Activated CD8-positive, alpha-beta T cell treated with anti-CD3 and anti-CD28 coated beads for 36 hours (primary cell): ENCODE data around the gene FBXO42. TPM values are rescaled to one million over a fixed set of nuclear protein-coding genes. Genes with fewer than 3 reads are reported as not detected.
"Not testable (repeated sequence)": the region's sequence is repeated elsewhere in the genome, so short reads cannot be mapped to it uniquely, and the experiment has no call there.

ENCODE experiments used
- ATAC-seq: fragments of 200-7000 bp; cut with Tn5 transposase; one replicate; pipeline ENCODE4 v1.10.0; 2021; ENCODE audit warnings: mild to moderate bottlenecking, moderate library complexity
- CTCF ChIA-PET: fragments of 350-600 bp; sonication (Branson Sonifier 250); formaldehyde crosslinking; loops from one replicate; lab custom pipeline; 2021; ENCODE audit warnings: antibody characterized with exemption; lab: Charles Lee
- POLR2A ChIA-PET: fragments of 350-600 bp; sonication (Branson Sonifier 250); formaldehyde crosslinking; loops from one replicate; lab custom pipeline; 2021; ENCODE audit warnings: antibody characterized with exemption; lab: Charles Lee
- DNase-seq: peaks from one replicate; pipeline ENCODE4 v3.0.0-alpha.2; 2020
- H3K27ac Mint-ChIP-seq: one replicate; pipeline ENCODE4 v1.8.0; 2021; ENCODE audit warnings: mild to moderate bottlenecking, mixed read lengths
- H3K27me3 Mint-ChIP-seq: one replicate; pipeline ENCODE4 v1.8.0; 2021; ENCODE audit warnings: mixed read lengths
- H3K36me3 Mint-ChIP-seq: one replicate; pipeline ENCODE4 v1.8.0; 2021; ENCODE audit warnings: low read depth, mixed read lengths
- H3K4me1 Mint-ChIP-seq: one replicate; pipeline ENCODE4 v1.8.0; 2021; ENCODE audit warnings: low read depth, mixed read lengths
- H3K4me3 Mint-ChIP-seq: one replicate; pipeline ENCODE4 v1.8.0; 2021; ENCODE audit warnings: mild to moderate bottlenecking, moderate library complexity, mixed read lengths
- H3K9me3 Mint-ChIP-seq: one replicate; pipeline ENCODE4 v1.8.0; 2021; ENCODE audit warnings: mixed read lengths
- CTCF ChIP-seq: fragments of 200-600 bp; IDR thresholded peaks from one replicate; pipeline ENCODE4 v1.8.0; 2022; ENCODE audit warnings: antibody characterized with exemption, mild to moderate bottlenecking
- intact Hi-C: fragments of 100-400 bp; cut with micrococcal nuclease; formaldehyde crosslinking; loops from one replicate; pipeline ENCODE4 v1.10.0; 2022
- total RNA-seq, 2 experiments: library from RNA; stranded (reverse); gene quantifications; one replicate each; pipeline ENCODE4 v1.2.3, GENCODE V29; 2021

Gene FBXO42
- total RNA-seq, 2 experiments from 2014 or later, result 19.8 to 21.3 TPM

DNA sequence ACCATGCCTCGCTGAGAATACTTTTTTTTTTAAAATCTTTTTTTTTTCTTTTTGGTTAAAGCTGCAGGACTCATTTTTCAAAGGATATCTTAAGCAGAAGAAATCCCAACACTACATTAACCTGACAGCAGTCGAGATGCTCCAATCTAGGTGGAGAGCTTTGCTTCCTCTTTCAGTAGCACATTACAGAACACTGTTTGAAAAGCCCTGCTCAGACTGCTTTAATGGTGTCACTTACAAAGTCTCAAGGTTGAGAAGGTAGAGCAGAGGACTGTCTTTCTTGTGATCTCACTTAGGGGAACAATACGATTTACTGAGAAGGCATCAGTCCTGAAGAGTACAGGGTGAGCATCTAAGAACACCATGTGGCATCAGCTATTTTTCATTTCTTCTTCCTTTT is 94.3 kb downstream of the FBXO42 start:
- ChIA-PET CTCF (interaction anchor here (0.8 to 1.4 kb wide), 4 partner anchors 9 to 15 kb away, joined by 3 to 5 read pairs (median 4); no protein-coding TSS in a partner anchor), POLR2A (interaction anchor here (0.7 kb wide), 1 partner anchor 128 kb away, joined by 3 read pairs; no protein-coding TSS in a partner anchor)
- DNase-seq, result no peak
- H3K4me3 Mint-ChIP-seq, result no peak overlapping the region
- no peak overlapping the region for H3K27ac Mint-ChIP-seq
- intact Hi-C loops, result no loop called here
- H3K27me3 Mint-ChIP-seq, result no peaks in the 10 kb centered on the region
- H3K36me3 Mint-ChIP-seq, result peaks cover 2% of the 10 kb centered on the region
- no peak for TF ChIP-seq CTCF
- ATAC-seq, result no peak
- peaks cover 8% of the 10 kb centered on the region for H3K4me1 Mint-ChIP-seq
- H3K9me3 Mint-ChIP-seq, result no peaks in the 10 kb centered on the region

GRCh38 chr1:16257556-16257955 is 94.7 kb downstream of the FBXO42 start:
- H3K4me3 Mint-ChIP-seq, H3K36me3 Mint-ChIP-seq, H3K4me1 Mint-ChIP-seq, H3K27me3 Mint-ChIP-seq, intact Hi-C loops, POLR2A ChIA-PET, DNase-seq, ATAC-seq, H3K9me3 Mint-ChIP-seq, H3K27ac Mint-ChIP-seq: not testable (repeated sequence)
- CTCF ChIA-PET, result interaction anchor here (1.1 to 1.4 kb wide), 3 partner anchors 8 to 14 kb away, joined by 4 to 5 read pairs (median 4); no protein-coding TSS in a partner anchor

- Mint-ChIP-seq H3K4me3 (no peak overlapping the region), H3K4me1 (peaks cover 8% of the 10 kb centered on the region), H3K27me3 (no peaks in the 10 kb centered on the region), H3K36me3 (peaks cover 9% of the 10 kb centered on the region), H3K27ac (no peak overlapping the region), H3K9me3 (no peaks in the 10 kb centered on the region)
- TF ChIP-seq CTCF, result no peak
- no peak for ATAC-seq
- CTCF ChIA-PET, result no interaction called here
- intact Hi-C loops, result no loop called here
- POLR2A ChIA-PET, result no interaction called here
- DNase-seq, result no peak
Measured at GRCh38 chr1:16256478-16256877, 95.8 kb downstream of the FBXO42 start.

DNA sequence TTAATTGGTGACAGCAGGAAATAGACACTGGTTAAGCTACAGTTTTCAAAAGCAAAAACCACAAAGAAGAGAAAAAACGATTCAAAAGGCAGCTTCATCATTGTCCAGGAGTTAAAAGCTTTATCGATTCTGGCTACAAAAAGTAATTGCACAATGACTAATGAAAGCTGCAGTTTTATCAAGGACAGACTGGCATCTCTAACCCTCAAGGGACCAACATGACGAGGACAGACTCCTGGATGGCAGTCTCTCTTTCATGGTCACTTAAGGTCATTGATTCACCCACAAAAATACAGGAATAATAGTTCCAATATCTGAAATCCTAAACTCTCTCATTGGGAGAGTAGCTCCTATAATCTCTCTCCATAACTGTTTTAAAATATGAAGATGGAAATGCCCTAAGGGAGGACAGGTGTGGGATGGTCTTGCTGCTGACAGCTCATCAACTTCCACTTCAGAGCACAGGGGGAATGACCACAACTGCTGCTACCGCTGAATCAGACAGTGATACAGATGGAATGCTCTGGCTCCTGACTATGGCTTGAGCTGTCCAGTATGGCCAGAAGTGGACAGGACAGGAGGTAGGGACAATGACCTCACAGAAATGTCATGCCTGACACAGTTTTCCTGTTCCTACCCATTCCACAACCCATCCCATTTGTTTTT is 97.9 kb downstream of the FBXO42 start:
- ChIA-PET POLR2A (interaction anchor here (0.7 kb wide), 1 partner anchor 83 kb away, joined by 3 read pairs; no protein-coding TSS in a partner anchor), CTCF (interaction anchor here (0.8 to 2.5 kb wide), 6 partner anchors 10 to 175 kb away, joined by 3 to 11 read pairs (median 3); partner anchors contain the start of gene CPLANE2)
- DNase-seq, result no peak
- Mint-ChIP-seq H3K36me3 (peaks cover 16% of the 10 kb centered on the region), H3K4me3 (no peak overlapping the region), H3K9me3 (no peaks in the 10 kb centered on the region), H3K4me1 (peaks cover 20% of the 10 kb centered on the region), H3K27me3 (no peaks in the 10 kb centered on the region), H3K27ac (peak overlapping the region; percentile 55)
- no peak for TF ChIP-seq CTCF
- no peak for ATAC-seq
- intact Hi-C loops, result no loop called here

DNA sequence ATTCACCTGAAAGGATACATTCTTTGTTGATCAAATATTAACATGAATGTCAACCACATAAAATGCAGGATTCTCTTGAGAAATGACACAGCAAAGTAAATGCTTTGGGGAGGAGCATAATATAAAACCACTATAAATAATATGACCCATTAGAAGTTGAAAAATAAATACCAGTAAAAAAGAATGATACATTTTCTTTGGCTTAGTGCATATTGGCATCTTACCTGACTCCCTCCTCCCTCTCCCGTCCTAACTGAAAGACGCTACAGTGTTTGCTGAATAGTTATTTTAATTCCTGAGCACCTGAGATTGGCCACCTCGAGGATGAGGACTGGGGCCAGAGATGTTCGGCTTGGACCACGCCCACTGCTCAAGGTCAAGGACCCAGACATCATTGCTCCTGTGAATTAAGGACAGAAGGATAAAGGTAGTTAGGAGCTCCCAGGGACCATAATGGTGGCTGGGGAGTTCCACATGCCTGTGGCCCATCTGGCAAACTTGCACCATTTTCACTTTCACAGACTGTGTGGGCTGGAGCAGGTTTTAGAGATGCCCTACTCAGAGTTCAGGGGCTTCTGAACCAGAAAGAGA is 98.9 kb downstream of the FBXO42 start:
- H3K27ac Mint-ChIP-seq, result no peak overlapping the region
- intact Hi-C loops, result no loop called here
- TF ChIP-seq CTCF, result no peak
- H3K27me3 Mint-ChIP-seq, result no peaks in the 10 kb centered on the region
- no peak for DNase-seq
- H3K4me1 Mint-ChIP-seq, result peaks cover 24% of the 10 kb centered on the region
- H3K36me3 Mint-ChIP-seq, result peaks cover 16% of the 10 kb centered on the region
- ChIA-PET CTCF (interaction anchor here (0.8 to 2.5 kb wide), 4 partner anchors 9 to 174 kb away, joined by 3 to 11 read pairs (median 3); no protein-coding TSS in a partner anchor), POLR2A (interaction anchor here (0.7 kb wide), 1 partner anchor 84 kb away, joined by 3 read pairs; no protein-coding TSS in a partner anchor)
- no peaks in the 10 kb centered on the region for H3K9me3 Mint-ChIP-seq
- no peak overlapping the region for H3K4me3 Mint-ChIP-seq
- ATAC-seq, result no peak
